Suprapubic skin (tissue), 3 donors: ENCODE results near the gene PARN.

ENCODE experiments used
- POLR2AphosphoS5 ChIP-seq, 3 donors: sonication (generic); formaldehyde crosslinking; IDR thresholded peaks; one replicate each; pipeline ENCODE4 v1.6.1; 2017; ENCODE audit warnings: antibody characterized with exemption in 3 of 3
- TF ChIP-seq, protein P1 (sequence below), 2 donors: fragments of 200-600 bp in 1 of 2; fragments of 450-650 bp in 1 of 2; sonication (generic) in 1 of 2; IDR thresholded peaks; one replicate each; pipeline ENCODE4 v1.5.1; 2016 to 2019; ENCODE audit warnings: antibody characterized with exemption in 2 of 2, mild to moderate bottlenecking in 1 of 2, moderate library complexity in 1 of 2

DNA sequence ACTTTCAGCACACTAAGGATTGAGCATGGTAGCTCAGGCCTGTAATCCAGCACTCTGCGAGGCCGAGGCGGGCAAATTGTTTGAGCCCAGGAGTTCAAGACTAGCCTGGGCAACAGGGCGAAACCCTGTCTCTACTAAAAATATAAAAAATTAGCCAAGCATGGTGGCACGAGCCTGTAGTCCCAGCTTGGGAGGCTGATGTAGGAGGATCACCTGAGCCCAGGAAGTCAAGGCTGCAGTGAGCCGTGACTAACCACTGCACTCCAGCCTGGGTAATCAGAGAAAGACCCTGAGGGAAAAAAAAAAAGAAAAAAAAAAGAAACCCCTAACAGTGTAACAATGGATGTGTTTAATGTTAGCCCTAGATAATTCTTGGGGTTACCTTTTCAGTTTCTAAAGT, 24.0 kb downstream of the PARN start:
- TF ChIP-seq, protein P1, sequence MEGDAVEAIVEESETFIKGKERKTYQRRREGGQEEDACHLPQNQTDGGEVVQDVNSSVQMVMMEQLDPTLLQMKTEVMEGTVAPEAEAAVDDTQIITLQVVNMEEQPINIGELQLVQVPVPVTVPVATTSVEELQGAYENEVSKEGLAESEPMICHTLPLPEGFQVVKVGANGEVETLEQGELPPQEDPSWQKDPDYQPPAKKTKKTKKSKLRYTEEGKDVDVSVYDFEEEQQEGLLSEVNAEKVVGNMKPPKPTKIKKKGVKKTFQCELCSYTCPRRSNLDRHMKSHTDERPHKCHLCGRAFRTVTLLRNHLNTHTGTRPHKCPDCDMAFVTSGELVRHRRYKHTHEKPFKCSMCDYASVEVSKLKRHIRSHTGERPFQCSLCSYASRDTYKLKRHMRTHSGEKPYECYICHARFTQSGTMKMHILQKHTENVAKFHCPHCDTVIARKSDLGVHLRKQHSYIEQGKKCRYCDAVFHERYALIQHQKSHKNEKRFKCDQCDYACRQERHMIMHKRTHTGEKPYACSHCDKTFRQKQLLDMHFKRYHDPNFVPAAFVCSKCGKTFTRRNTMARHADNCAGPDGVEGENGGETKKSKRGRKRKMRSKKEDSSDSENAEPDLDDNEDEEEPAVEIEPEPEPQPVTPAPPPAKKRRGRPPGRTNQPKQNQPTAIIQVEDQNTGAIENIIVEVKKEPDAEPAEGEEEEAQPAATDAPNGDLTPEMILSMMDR (IDR thresholded peaks at IDR 0.05) = no peak
- TF ChIP-seq POLR2AphosphoS5 (IDR thresholded peaks at IDR 0.05) = no peak
